ENCODE data around the gene PDZD11.
"Not testable (repeated sequence)": the region's sequence is repeated elsewhere in the genome, so short reads cannot be mapped to it uniquely, and the experiment has no call there.

The PDZD11 gene

GRCh38 chrX:70260104-70260503, 29.6 kb downstream of the PDZD11 start, which contains the start of gene P2RY4:
TSS of gene P2RY4 (minus strand) at chrX:70260204. CDS start at chrX:70259624, 580 bp downstream.
- Histone ChIP-seq H3K4me1 (ENCODE audit: control insufficient read depth, insufficient read depth, low read length, poor library complexity, severe bottlenecking) (no peaks in the 10 kb centered on the region), H3K36me3 (ENCODE audit: control insufficient read depth, insufficient read depth, low read length) (no peaks in the 10 kb centered on the region), H3K27ac (ENCODE audit: insufficient read depth, low read length, poor library complexity, severe bottlenecking) (no peak within 1 kb of the TSS), H3K9me3 (ENCODE audit: control insufficient read depth, low read length) (no peaks in the 10 kb centered on the region), H3K27me3 (replicated peaks; ENCODE audit: control insufficient read depth, insufficient read depth, low read length, poor library complexity, severe bottlenecking) (no peaks in the 10 kb centered on the region), H3K4me3 (ENCODE audit: insufficient read depth, low read depth, low read length, poor library complexity, severe bottlenecking) (no peak within 1 kb of the TSS)
- DNase-seq, result no peak

GRCh38 chrX:70257423-70258288, 32.1 kb downstream of the PDZD11 start:
- Histone ChIP-seq H3K4me1 (ENCODE audit: control insufficient read depth, insufficient read depth, low read length, poor library complexity, severe bottlenecking) (no peaks in the 10 kb centered on the region), H3K27ac (ENCODE audit: insufficient read depth, low read length, poor library complexity, severe bottlenecking) (no peak overlapping the region), H3K27me3 (replicated peaks; ENCODE audit: control insufficient read depth, insufficient read depth, low read length, poor library complexity, severe bottlenecking) (no peaks in the 10 kb centered on the region), H3K36me3 (ENCODE audit: control insufficient read depth, insufficient read depth, low read length) (no peaks in the 10 kb centered on the region), H3K4me3 (ENCODE audit: insufficient read depth, low read depth, low read length, poor library complexity, severe bottlenecking) (no peak overlapping the region), H3K9me3 (ENCODE audit: control insufficient read depth, low read length) (no peaks in the 10 kb centered on the region)
- DNase-seq, result no peak

GRCh38 chrX:70255452-70255851, 34.3 kb downstream of the PDZD11 start:
- Histone ChIP-seq H3K36me3 (ENCODE audit: control insufficient read depth, insufficient read depth, low read length) (no peaks in the 10 kb centered on the region), H3K27ac (ENCODE audit: insufficient read depth, low read length, poor library complexity, severe bottlenecking) (no peak overlapping the region), H3K27me3 (replicated peaks; ENCODE audit: control insufficient read depth, insufficient read depth, low read length, poor library complexity, severe bottlenecking) (no peaks in the 10 kb centered on the region), H3K9me3 (ENCODE audit: control insufficient read depth, low read length) (no peaks in the 10 kb centered on the region), H3K4me1 (ENCODE audit: control insufficient read depth, insufficient read depth, low read length, poor library complexity, severe bottlenecking) (no peaks in the 10 kb centered on the region), H3K4me3 (ENCODE audit: insufficient read depth, low read depth, low read length, poor library complexity, severe bottlenecking) (no peak overlapping the region)
- DNase-seq, result no peak

- Histone ChIP-seq H3K4me1 (ENCODE audit: control insufficient read depth, insufficient read depth, low read length, poor library complexity, severe bottlenecking) (no peaks in the 10 kb centered on the region), H3K9me3 (ENCODE audit: control insufficient read depth, low read length) (no peaks in the 10 kb centered on the region)
Observed at GRCh38 chrX:70254909-70255308, 34.8 kb downstream of the PDZD11 start.

GRCh38 chrX:70254063-70254400, 35.7 kb downstream of the PDZD11 start:
- Histone ChIP-seq H3K27ac (ENCODE audit: insufficient read depth, low read length, poor library complexity, severe bottlenecking) (no peak overlapping the region), H3K36me3 (ENCODE audit: control insufficient read depth, insufficient read depth, low read length) (no peaks in the 10 kb centered on the region), H3K4me3 (ENCODE audit: insufficient read depth, low read depth, low read length, poor library complexity, severe bottlenecking) (no peak overlapping the region), H3K4me1 (ENCODE audit: control insufficient read depth, insufficient read depth, low read length, poor library complexity, severe bottlenecking) (no peaks in the 10 kb centered on the region), H3K27me3 (replicated peaks; ENCODE audit: control insufficient read depth, insufficient read depth, low read length, poor library complexity, severe bottlenecking) (no peaks in the 10 kb centered on the region), H3K9me3 (ENCODE audit: control insufficient read depth, low read length) (no peaks in the 10 kb centered on the region)
- no peak for DNase-seq

More at GRCh38 chrX:70254909-70255308, 34.8 kb downstream of the PDZD11 start:
- Histone ChIP-seq H3K36me3 (ENCODE audit: control insufficient read depth, insufficient read depth, low read length) (no peaks in the 10 kb centered on the region), H3K27me3 (replicated peaks; ENCODE audit: control insufficient read depth, insufficient read depth, low read length, poor library complexity, severe bottlenecking) (no peaks in the 10 kb centered on the region), H3K4me3 (ENCODE audit: insufficient read depth, low read depth, low read length, poor library complexity, severe bottlenecking) (no peak overlapping the region), H3K27ac (ENCODE audit: insufficient read depth, low read length, poor library complexity, severe bottlenecking) (no peak overlapping the region)
- no peak for DNase-seq

GRCh38 chrX:70253377-70254062, 36.2 kb downstream of the PDZD11 start:
- Histone ChIP-seq H3K27ac (ENCODE audit: insufficient read depth, low read length, poor library complexity, severe bottlenecking) (no peak overlapping the region), H3K36me3 (ENCODE audit: control insufficient read depth, insufficient read depth, low read length) (no peaks in the 10 kb centered on the region)
- DNase-seq, result no peak

GRCh38 chrX:70252491-70252890, 37.2 kb downstream of the PDZD11 start:
- no peak for DNase-seq
- H3K9me3 ChIP-seq (ENCODE audit: control insufficient read depth, low read length), result no peaks in the 10 kb centered on the region

More at GRCh38 chrX:70253377-70254062, 36.2 kb downstream of the PDZD11 start:
- H3K4me3 ChIP-seq (ENCODE audit: insufficient read depth, low read depth, low read length, poor library complexity, severe bottlenecking), result no peak overlapping the region
- H3K27me3 ChIP-seq (replicated peaks; ENCODE audit: control insufficient read depth, insufficient read depth, low read length, poor library complexity, severe bottlenecking), result no peaks in the 10 kb centered on the region
- H3K4me1 ChIP-seq (ENCODE audit: control insufficient read depth, insufficient read depth, low read length, poor library complexity, severe bottlenecking), result no peaks in the 10 kb centered on the region
- H3K9me3 ChIP-seq (ENCODE audit: control insufficient read depth, low read length), result no peaks in the 10 kb centered on the region

GRCh38 chrX:70247252-70247651, 42.5 kb downstream of the PDZD11 start:
- Histone ChIP-seq H3K27ac (ENCODE audit: insufficient read depth, low read length, poor library complexity, severe bottlenecking) (no peak overlapping the region), H3K9me3 (ENCODE audit: control insufficient read depth, low read length) (no peaks in the 10 kb centered on the region), H3K27me3 (replicated peaks; ENCODE audit: control insufficient read depth, insufficient read depth, low read length, poor library complexity, severe bottlenecking) (no peaks in the 10 kb centered on the region), H3K36me3 (ENCODE audit: control insufficient read depth, insufficient read depth, low read length) (no peaks in the 10 kb centered on the region), H3K4me3 (ENCODE audit: insufficient read depth, low read depth, low read length, poor library complexity, severe bottlenecking) (no peak overlapping the region), H3K4me1 (ENCODE audit: control insufficient read depth, insufficient read depth, low read length, poor library complexity, severe bottlenecking) (no peaks in the 10 kb centered on the region)
- DNase-seq, result no peak

More at GRCh38 chrX:70252491-70252890, 37.2 kb downstream of the PDZD11 start:
- Histone ChIP-seq H3K36me3 (ENCODE audit: control insufficient read depth, insufficient read depth, low read length) (no peaks in the 10 kb centered on the region), H3K4me3 (ENCODE audit: insufficient read depth, low read depth, low read length, poor library complexity, severe bottlenecking) (no peak overlapping the region), H3K27me3 (replicated peaks; ENCODE audit: control insufficient read depth, insufficient read depth, low read length, poor library complexity, severe bottlenecking) (no peaks in the 10 kb centered on the region), H3K4me1 (ENCODE audit: control insufficient read depth, insufficient read depth, low read length, poor library complexity, severe bottlenecking) (no peaks in the 10 kb centered on the region), H3K27ac (ENCODE audit: insufficient read depth, low read length, poor library complexity, severe bottlenecking) (no peak overlapping the region)

- Histone ChIP-seq H3K4me1 (ENCODE audit: control insufficient read depth, insufficient read depth, low read length, poor library complexity, severe bottlenecking) (no peaks in the 10 kb centered on the region), H3K9me3 (ENCODE audit: control insufficient read depth, low read length) (no peaks in the 10 kb centered on the region), H3K36me3 (ENCODE audit: control insufficient read depth, insufficient read depth, low read length) (no peaks in the 10 kb centered on the region), H3K27me3 (replicated peaks; ENCODE audit: control insufficient read depth, insufficient read depth, low read length, poor library complexity, severe bottlenecking) (no peaks in the 10 kb centered on the region), H3K4me3 (ENCODE audit: insufficient read depth, low read depth, low read length, poor library complexity, severe bottlenecking) (no peak overlapping the region), H3K27ac (ENCODE audit: insufficient read depth, low read length, poor library complexity, severe bottlenecking) (no peak overlapping the region)
- DNase-seq, result no peak
Observed at GRCh38 chrX:70244881-70245280, 44.8 kb downstream of the PDZD11 start.

GRCh38 chrX:70243601-70244000, 46.1 kb downstream of the PDZD11 start:
- not testable (repeated sequence) for H3K4me1 ChIP-seq (ENCODE audit: control insufficient read depth, insufficient read depth, low read length, poor library complexity, severe bottlenecking); H3K27ac ChIP-seq (ENCODE audit: insufficient read depth, low read length, poor library complexity, severe bottlenecking); DNase-seq

More at GRCh38 chrX:70243601-70244000, 46.1 kb downstream of the PDZD11 start:
- H3K4me3 ChIP-seq (ENCODE audit: insufficient read depth, low read depth, low read length, poor library complexity, severe bottlenecking); H3K9me3 ChIP-seq (ENCODE audit: control insufficient read depth, low read length); H3K36me3 ChIP-seq (ENCODE audit: control insufficient read depth, insufficient read depth, low read length); H3K27me3 ChIP-seq (replicated peaks; ENCODE audit: control insufficient read depth, insufficient read depth, low read length, poor library complexity, severe bottlenecking): not testable (repeated sequence)
